ENCODE results near the gene DDR1.

DDR1 gene

DNA sequence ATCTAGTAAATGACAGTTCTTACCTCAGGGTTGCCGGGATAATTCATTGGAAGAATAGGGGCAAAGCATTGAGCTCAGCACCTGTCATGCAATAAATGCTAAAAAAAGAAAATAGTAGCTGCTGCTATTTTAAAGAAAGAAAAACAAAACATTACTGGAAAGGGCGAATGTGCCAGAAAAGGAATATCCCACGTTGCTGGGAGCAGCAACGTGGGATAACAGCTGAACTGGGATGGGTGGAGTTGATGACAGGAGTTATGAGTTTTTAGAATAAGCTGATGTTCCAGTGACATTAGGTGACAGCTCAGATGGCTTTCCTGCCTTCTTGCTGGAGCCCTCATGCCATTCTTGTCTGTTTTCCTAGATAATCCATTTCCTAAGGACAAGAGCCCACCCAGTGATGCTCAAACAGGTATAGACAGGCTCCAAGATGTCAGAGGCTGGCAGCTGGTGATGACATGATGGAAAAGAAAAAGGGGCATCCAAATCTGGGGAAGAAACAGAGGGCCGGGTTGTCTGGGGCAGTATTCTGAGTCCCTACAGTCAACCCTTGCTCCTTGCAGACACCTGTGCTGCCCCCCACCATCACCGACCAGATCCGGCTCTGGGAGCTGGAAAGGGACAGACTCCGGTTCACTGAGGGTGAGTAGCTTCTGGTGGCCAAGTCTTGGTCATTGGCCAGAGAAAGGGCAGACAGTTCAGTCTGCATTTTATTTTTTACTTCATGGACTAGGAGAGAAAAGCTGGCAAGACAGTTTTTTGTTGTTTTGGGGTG is 28.6 kb downstream of the DDR1 start:
- no peak for DNase-seq (ENCODE audit: low spot score)

DNA sequence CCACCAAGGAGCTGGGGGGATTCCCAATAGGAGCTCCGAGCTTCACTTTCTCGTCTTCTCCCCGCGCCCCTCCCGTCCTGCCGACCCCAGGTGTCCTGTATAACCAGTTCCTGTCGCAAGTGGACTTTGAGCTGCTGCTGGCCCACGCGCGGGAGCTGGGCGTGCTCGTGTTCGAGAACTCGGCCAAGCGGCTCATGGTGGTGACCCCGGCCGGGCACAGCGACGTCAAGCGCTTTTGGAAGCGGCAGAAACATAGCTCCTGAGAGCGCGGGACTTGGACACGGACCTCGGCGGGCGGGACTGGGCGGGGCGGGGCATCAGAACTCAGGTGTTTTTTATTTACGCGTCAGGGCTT is 29.4 kb downstream of the DDR1 start:
- TF ChIP-seq, protein P1, sequence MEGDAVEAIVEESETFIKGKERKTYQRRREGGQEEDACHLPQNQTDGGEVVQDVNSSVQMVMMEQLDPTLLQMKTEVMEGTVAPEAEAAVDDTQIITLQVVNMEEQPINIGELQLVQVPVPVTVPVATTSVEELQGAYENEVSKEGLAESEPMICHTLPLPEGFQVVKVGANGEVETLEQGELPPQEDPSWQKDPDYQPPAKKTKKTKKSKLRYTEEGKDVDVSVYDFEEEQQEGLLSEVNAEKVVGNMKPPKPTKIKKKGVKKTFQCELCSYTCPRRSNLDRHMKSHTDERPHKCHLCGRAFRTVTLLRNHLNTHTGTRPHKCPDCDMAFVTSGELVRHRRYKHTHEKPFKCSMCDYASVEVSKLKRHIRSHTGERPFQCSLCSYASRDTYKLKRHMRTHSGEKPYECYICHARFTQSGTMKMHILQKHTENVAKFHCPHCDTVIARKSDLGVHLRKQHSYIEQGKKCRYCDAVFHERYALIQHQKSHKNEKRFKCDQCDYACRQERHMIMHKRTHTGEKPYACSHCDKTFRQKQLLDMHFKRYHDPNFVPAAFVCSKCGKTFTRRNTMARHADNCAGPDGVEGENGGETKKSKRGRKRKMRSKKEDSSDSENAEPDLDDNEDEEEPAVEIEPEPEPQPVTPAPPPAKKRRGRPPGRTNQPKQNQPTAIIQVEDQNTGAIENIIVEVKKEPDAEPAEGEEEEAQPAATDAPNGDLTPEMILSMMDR (IDR thresholded peaks at IDR 0.05), result no peak
- no peak for DNase-seq (ENCODE audit: low spot score)
- Histone ChIP-seq H3K27ac (peak overlapping the region; percentile 73 to 91), H3K4me3 (peak overlapping the region; percentile 73)

More for the DNA sequence above, 28.6 kb downstream of the DDR1 start:
- no peak overlapping the region for H3K4me3 ChIP-seq
- TF ChIP-seq, protein P1 (IDR thresholded peaks at IDR 0.05), result no peak
- peak overlapping the region; percentile 73 to 91 for H3K27ac ChIP-seq

DNA sequence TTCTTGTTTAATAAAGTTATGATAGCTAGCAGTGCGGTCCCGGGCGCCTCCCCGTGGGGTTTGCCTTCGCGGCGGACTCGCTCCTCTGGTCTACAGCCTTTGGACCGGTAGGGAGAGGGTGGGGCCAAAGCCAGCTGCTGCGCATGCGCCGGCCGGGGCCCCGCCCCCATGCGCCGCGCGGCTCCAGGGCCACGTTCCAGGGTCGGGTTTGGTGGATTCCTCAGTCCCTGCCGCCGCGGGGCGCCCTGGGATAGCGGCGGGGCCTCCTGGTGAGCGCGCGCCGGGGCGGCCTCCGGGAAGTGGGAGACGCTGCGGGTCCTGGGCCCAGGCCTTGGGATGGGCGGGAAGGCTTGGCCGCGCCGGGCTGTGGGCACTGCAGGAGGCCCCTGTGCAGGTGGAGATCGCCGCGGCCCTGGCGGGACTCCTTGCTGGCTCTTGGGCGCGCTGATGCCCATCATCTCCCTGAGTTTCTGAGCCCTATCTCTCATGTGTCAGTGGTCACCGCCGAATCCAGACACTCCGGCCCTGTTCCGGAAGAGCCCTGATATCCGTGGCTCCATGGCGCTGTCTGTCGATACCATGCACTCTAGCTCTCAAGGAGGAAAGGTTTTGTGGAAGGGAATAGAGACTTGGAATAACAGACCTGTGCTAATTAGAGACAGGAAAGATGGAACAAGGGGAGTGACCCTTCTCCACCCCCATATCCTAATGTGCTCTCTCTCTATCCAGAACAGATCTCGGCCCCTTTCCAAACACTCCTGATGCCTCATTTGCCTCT is 29.9 kb downstream of the DDR1 start, which contains the start of gene VARS2:
VARS2 (plus strand) TSS at position 163 of the 778 bp plus-strand sequence; CDS start at position 762, 599 bp downstream.
- peak within 1 kb of the TSS; percentile 73 to 91 for H3K27ac ChIP-seq
- TF ChIP-seq, protein P1 (IDR thresholded peaks at IDR 0.05), result no peak
- H3K4me3 ChIP-seq, result peak within 1 kb of the TSS; percentile 73
- DNase-seq (ENCODE audit: low spot score), result peak; percentile 96

GRCh38 chr6:30914854-30915590 is 30.7 kb downstream of the DDR1 start:
- Histone ChIP-seq H3K27ac (peak overlapping the region; percentile 73 to 91), H3K4me3 (peak overlapping the region; percentile 73)
- no peak for DNase-seq (ENCODE audit: low spot score)
- TF ChIP-seq, protein P1 (IDR thresholded peaks at IDR 0.05), result no peak

DNA sequence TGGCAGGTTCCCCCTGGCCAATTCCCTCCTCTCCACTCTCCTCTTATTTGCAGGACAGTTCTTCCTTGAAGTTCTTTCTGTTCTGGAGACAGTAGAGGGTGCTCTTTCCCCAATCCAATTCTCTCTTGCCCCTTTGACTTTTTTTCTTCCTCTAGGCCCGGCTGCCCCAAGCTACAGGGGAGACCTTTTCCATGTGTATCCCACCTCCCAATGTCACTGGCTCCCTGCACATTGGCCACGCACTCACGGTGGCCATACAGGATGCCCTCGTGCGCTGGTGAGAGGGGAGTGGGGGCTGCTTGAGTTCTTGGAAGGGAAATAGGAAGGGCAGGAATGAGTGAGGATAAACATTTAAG is 31.2 kb downstream of the DDR1 start:
- DNase-seq (ENCODE audit: low spot score), result no peak
- TF ChIP-seq, protein P1 (IDR thresholded peaks at IDR 0.05), result peak; percentile 47
- Histone ChIP-seq H3K27ac (peak overlapping the region in 1 of 2 donors; percentile 91), H3K4me3 (peak overlapping the region; percentile 73)

DNA sequence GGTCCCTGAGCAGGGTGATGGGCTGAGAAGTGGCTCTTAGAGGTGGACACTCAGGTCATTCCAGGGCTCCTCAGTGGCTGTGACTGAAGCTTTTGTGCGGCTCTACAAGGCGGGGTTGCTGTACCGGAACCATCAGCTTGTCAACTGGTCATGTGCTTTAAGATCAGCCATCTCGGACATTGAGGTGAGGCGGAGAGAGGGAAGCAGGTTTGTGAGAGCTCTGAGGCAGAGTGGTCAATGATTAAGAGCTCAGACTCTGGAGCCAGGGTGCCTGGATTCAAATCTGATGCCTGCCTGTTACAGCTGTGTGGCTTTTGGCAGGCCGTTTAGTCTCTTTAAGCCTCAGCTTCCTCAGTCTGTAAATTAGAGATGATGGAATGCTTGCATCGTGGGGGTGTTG is 32.7 kb downstream of the DDR1 start:
- TF ChIP-seq, protein P1 (IDR thresholded peaks at IDR 0.05), result no peak
- Histone ChIP-seq H3K27ac (no peak overlapping the region), H3K4me3 (no peak overlapping the region)
- no peak for DNase-seq (ENCODE audit: low spot score)
